Stimulated activated CD4-positive, alpha-beta T cell treated with anti-CD3 and anti-CD28 coated beads, Interleukin-2, amount 100 ng/mL, for 4 hours (primary cell): ENCODE results near the gene TUT4.
A peak's percentile ranks its signal among the peaks of the same experiment; 100 is the strongest.
"Not testable (repeated sequence)": the region's sequence is repeated elsewhere in the genome, so short reads cannot be mapped to it uniquely, and the experiment has no call there.

ENCODE experiments used
- DNase-seq: peaks from one replicate; pipeline ENCODE4 v3.0.0-alpha.2; 2020; ENCODE audit warnings: low read depth

The TUT4 gene, protein sequence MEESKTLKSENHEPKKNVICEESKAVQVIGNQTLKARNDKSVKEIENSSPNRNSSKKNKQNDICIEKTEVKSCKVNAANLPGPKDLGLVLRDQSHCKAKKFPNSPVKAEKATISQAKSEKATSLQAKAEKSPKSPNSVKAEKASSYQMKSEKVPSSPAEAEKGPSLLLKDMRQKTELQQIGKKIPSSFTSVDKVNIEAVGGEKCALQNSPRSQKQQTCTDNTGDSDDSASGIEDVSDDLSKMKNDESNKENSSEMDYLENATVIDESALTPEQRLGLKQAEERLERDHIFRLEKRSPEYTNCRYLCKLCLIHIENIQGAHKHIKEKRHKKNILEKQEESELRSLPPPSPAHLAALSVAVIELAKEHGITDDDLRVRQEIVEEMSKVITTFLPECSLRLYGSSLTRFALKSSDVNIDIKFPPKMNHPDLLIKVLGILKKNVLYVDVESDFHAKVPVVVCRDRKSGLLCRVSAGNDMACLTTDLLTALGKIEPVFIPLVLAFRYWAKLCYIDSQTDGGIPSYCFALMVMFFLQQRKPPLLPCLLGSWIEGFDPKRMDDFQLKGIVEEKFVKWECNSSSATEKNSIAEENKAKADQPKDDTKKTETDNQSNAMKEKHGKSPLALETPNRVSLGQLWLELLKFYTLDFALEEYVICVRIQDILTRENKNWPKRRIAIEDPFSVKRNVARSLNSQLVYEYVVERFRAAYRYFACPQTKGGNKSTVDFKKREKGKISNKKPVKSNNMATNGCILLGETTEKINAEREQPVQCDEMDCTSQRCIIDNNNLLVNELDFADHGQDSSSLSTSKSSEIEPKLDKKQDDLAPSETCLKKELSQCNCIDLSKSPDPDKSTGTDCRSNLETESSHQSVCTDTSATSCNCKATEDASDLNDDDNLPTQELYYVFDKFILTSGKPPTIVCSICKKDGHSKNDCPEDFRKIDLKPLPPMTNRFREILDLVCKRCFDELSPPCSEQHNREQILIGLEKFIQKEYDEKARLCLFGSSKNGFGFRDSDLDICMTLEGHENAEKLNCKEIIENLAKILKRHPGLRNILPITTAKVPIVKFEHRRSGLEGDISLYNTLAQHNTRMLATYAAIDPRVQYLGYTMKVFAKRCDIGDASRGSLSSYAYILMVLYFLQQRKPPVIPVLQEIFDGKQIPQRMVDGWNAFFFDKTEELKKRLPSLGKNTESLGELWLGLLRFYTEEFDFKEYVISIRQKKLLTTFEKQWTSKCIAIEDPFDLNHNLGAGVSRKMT (N-terminal part only)

GRCh38 chr1:52552505-52553361 is at the start of gene TUT4:
Gene TUT4 (minus strand): TSS chr1:52553092. CDS start chr1:52526280, 26,812 bp downstream.
- peak; percentile 56 for DNase-seq

- DNase-seq = peak; percentile 30
Measured at GRCh38 chr1:52601991-52602855, 49.3 kb upstream of the TUT4 start, which contains the start of gene GPX7. Gene GPX7 (plus strand): TSS chr1:52602371. CDS start chr1:52602410, 39 bp downstream.

DNA sequence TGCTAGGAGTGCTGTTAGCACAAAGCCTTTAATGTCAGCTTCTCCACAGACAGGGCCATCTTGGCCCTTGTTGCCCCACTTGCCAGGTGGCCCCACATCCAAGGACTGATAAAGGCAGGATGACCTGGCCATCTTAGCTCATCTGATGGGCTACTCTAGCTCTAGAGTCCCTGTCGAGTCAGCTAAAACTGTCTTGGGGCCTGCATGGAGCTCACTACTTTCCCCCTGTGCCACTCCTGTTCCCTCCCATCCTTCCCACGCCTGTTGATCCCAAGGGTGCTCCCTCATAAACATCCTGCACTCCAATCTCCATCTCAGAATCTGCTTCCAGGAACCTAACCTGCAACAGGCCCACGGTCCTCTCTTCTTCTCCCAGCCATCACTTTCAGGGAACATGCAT is 48.6 kb upstream of the TUT4 start:
- no peak for DNase-seq

DNA sequence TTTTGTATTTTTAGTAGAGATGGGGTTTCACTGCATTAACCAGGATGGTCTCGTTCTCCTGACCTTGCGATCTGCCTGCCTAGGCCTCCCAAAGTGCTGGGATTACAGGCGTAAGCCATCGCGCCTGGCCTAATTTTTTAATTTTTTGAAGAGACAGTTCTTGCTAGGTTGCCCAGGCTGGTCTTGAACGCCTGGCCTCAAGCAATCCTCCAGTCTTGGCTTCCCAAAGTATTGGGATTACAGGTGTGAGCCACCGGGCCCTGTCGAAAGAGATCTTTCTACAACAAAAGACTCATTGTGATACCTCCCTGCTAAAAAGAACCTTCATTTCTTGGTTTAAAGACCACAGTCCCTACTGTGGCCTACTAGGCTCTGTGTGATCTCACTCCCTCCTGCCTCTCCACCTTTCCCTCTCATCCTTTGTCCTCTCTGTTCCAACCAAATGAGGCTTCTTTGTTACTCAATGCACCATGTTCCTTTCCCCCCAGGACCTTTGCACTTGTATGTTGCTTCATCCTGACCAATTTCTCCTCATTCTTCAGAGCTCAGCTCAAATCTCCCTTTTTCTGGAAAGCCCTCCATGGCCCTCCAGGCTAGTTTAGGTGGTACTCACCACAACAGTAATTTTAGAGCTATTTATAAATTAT is 47.8 kb upstream of the TUT4 start:
- no peak for DNase-seq

DNA sequence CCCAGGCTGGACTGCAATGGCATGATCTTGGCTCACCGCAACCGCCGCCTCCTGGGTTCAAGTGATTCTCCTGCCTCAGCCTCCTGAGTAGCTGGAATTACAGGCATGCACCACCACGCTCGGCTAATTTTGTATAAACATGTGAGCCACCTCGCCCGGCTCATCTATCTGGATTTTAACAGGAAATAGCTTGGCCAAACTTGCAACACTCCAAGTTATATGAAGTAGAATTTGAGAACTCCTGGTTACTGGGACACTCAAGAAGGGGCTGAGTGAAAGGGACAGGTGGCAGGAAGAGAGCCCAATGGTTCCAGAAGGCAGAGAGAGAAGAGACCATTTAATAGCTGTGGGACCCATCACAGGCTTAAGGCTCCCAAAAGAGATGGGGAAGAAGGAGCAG is 46.3 kb upstream of the TUT4 start:
- no peak for DNase-seq

DNA sequence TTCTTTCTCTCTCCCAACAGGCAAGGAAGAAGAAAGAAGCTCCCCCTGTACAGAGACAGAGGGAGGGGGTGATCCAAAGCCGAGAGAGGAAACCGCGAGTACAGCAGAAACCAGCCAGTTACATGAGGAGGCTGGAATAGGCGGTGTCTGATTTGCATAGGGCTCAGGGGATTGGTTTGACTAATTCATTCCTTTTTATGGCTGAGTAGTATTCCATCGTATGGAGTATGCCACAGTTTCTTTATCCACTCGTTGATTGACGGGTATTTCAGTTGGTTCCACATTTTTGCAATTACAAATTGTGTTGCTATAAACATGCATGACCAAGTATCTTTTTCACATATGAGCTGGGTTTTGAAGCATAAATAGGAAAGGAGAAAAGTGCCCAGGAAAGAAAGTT is 45.8 kb upstream of the TUT4 start:
- DNase-seq = no peak

GRCh38 chr1:52597912-52598311 is 45.0 kb upstream of the TUT4 start:
- no peak for DNase-seq

DNA sequence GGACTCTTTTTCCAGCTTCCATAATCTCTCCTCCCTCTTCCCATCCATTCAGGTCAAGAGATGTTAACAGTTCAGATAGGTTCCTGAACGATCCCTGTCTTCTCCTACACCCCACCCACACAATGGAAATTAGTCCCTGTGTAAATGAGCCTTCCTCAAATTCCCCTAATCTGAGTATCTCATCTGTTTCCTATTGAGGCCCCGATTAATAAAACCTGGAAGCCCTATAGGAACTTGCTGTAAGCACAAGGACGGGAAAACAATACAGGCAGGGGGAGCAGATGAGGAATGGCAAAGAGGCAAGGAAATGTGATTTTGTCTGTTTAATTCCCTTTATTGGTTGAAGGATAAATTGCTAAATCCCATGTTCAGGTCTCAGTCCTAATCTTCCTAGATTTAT is 42.2 kb upstream of the TUT4 start:
- DNase-seq = no peak

DNA sequence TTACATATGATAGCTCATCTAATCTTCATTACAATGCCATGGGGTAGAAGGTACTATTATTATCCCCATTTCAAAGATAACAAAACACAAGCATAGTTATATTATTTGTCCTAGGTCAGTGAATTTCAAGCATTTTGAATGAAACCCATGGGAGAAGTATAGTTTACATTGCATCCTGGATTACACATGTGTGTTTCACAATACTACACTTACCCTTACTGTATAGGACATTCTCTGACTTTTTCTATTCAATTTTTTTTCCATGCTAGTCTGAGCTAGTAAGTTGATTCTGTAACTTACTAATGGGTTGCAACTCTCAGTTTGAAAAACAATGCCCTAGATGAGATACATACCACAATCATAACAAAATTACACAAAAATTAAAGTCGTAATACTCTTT is 40.6 kb upstream of the TUT4 start:
- no peak for DNase-seq

GRCh38 chr1:52592637-52593323 is 39.9 kb upstream of the TUT4 start:
- DNase-seq = no peak

DNA sequence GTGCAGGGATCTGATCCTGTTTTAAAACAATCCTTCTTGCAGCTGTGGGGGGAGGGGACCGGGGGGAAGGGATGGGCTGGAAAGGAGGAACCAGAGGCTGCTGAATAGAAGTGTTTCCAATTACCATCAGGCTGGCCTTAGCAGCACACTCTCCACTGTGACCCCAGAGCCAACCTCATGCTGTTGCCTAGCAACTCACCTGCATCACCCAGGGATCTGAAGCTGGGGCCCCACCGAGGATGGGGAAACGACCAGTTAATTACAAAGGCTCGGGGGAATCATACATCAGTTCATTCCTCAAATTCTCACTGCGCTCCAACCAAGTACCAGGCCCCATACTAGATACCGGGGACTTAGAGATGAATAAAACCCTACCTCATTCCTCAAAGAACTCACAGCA is 37.4 kb upstream of the TUT4 start:
- no peak for DNase-seq

GRCh38 chr1:52588535-52588934 is 35.6 kb upstream of the TUT4 start:
- no peak for DNase-seq

- no peak for DNase-seq
Measured at GRCh38 chr1:52588027-52588426, 35.1 kb upstream of the TUT4 start.

- no peak for DNase-seq
Measured at GRCh38 chr1:52585474-52585873, 32.6 kb upstream of the TUT4 start.

GRCh38 chr1:52582116-52582696 is 29.3 kb upstream of the TUT4 start:
- DNase-seq = no peak

DNA sequence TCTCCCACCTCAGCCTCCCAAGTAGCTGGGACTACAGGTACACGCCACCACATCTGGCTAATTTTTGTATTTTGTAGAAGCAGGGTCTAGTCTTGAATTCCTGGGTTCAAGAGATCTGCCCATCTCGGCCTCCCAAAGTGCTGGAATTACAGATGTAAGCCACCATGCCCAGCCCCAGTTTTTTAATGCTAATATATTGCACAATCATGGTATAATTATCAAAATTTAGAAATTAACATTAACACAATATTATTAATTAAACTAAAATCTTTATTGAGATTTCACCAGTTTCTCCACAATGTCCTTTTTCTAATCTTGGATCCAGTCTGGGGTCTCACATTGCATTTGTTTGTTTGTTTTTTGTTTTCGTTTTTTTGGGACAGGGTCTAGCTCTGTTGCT is 27.4 kb upstream of the TUT4 start:
- DNase-seq = no peak

DNA sequence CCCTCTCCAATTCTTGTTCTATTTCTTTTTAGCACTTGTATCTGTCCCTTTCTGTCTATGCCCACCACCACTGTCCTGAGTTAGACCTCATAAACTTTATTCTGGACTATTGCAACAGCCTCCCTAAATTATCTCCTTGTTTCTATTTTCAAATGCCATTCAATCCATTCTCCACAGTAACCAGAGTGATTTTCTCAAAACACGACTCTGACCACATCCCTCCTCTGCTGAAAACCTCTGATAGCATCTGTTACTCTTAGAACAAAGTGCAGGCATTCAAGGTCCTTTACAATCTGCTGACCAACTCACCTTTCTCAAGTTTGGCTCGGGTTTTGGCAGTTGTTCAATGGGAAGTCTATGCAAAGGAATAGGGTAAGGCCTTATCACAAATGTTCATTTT is 26.5 kb upstream of the TUT4 start:
- no peak for DNase-seq

DNA sequence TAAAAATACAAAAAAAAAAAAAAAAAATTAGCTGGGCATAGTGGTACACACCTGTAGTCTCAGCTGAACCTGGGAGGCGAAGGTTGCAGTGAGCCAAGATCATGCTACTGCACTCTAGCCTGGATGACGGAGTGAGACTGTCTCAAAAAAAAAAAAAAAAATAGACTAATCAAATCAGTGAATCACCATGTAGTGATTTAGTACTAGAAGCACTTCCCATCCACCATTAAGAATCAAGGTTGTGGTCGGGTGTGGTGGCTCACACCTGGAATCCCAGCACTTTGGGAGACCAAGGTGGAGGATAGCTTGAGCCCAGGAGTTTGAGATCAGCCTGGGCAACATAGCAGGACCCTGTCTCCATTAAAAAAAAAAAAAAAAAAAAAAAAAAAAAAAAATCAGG is 25.2 kb upstream of the TUT4 start:
- DNase-seq = not testable (repeated sequence)

DNA sequence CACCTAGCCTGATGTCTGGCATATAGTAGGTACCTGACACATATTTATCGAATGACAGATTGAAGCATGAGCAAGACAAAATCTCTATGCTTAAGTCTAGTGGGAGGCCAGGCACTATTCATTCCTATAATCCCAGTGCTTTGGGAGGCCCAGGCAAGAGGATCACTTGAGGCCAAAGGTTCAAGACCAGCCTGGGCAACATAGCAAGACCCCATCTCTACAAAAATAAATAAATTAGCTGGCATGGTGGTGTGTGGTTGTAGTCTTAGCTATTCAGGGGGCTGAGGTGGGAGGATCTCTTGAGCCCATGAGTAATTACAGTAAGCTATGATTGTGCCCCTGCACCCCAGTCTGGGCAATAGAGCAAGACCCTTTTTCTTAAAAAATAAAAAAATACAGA is 23.2 kb upstream of the TUT4 start:
- no peak for DNase-seq
